ENCODE data around the gene DARS1.

DNA sequence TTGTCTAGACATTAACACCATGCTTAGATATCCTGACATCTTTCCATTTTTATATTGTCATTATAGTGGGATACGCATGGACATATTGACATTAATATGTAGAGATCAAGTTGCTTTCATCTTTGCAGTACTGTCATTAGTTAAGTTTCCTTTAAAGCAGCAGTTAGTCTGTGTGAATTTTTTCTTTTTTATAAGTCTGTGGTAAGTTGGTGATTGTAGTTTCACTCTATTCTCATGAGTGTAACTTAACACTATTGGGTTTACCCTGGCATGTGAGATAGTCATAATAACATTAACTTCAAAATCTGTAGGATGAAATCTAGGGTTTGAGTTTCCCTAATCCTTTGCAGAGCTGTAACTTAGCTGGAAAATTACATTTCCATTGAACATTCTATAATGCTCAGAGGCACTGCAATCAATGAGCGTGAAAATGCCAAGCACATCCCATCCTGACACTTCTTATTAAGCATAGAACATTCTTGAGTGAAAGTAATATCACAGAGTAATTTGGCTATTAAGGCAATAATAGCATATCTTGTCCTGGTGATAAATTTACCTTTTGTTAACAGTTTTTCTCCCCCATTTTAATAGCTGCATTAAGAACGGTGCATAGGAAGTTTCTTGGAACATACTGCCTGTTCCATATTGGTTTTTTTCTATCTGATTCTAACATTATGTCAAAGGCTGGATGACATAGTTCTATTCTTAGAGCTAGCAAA lies 47.5 kb upstream of the DARS1 start:
- no peak for TF ChIP-seq BCL11A (tag by site-specific recombination; IDR thresholded peaks at IDR 0.05; ENCODE audit: low read depth)
- TF ChIP-seq ZNF768 (tag by site-specific recombination; IDR thresholded peaks at IDR 0.05) = no peak

All from HEK293 (cell line).